HEK293 (cell line): ENCODE results near the gene NUAK1.
A peak's percentile ranks its signal among the peaks of the same experiment; 100 is the strongest.

ENCODE experiments used
- CTCF ChIA-PET: fragments of 350-600 bp; formaldehyde crosslinking; extraction: SDS; loops from one replicate; lab custom pipeline; 2021; ENCODE audit warnings: antibody characterized with exemption; lab: Yijun Ruan, JAX
- POLR2A ChIA-PET: fragments of 300-600 bp; formaldehyde crosslinking; extraction: SDS; loops from one replicate; lab custom pipeline; 2020; ENCODE audit warnings: antibody characterized with exemption, inconsistent platforms; lab: Yijun Ruan, JAX
- H3K27ac ChIP-seq: fragments of 200-500 bp; sonication (Bioruptor generic); 2 replicates; pipeline ENCODE4 v1.5.1; 2014; ENCODE audit warnings: low read depth, low read length, control low read depth, inconsistent platforms; ENCODE audit errors: extremely low read depth
- H3K36me3 ChIP-seq, 2 experiments: fragments of 200-500 bp in 1 of 2; sonication (Bioruptor generic) in 1 of 2; 1 replicate in 1 of 2; 2 replicates in 1 of 2; pipeline ENCODE4 v1.5.1; 2014 to 2017; ENCODE audit warnings: inconsistent platforms in 2 of 2, low read length in 2 of 2; ENCODE audit not compliant: control insufficient read depth in 2 of 2, insufficient read depth in 1 of 2
- H3K4me1 ChIP-seq: fragments of 200-500 bp; sonication (Bioruptor generic); 2 replicates; pipeline ENCODE4 v1.5.1; 2014; ENCODE audit warnings: mild to moderate bottlenecking, low read length, inconsistent platforms; ENCODE audit not compliant: control insufficient read depth, insufficient read depth
- H3K4me3 ChIP-seq: 2 replicates; pipeline ENCODE4 v1.5.1; 2011; ENCODE audit warnings: low read depth, mild to moderate bottlenecking, control low read depth, low read length, moderate library complexity
- H3K9me3 ChIP-seq: fragments of 200-500 bp; sonication (Bioruptor generic); 2 replicates; pipeline ENCODE4 v1.5.1; 2014; ENCODE audit warnings: low read depth, low read length, inconsistent platforms; ENCODE audit not compliant: control insufficient read depth, insufficient read depth
- GLIS2 ChIP-seq: fragments of 450-650 bp; formaldehyde crosslinking; IDR thresholded peaks from 2 replicates; pipeline ENCODE4 v1.5.1; 2016; ENCODE audit warnings: missing biosample characterization, missing genetic modification characterization
- KLF8 ChIP-seq: fragments of 450-650 bp; formaldehyde crosslinking; IDR thresholded peaks from 2 replicates; pipeline ENCODE4 v1.5.1; 2016; ENCODE audit warnings: missing biosample characterization, missing genetic modification characterization
- PRDM1 ChIP-seq: fragments of 450-650 bp; formaldehyde crosslinking; IDR thresholded peaks from 2 replicates; pipeline ENCODE4; 2016; ENCODE audit warnings: missing biosample characterization, missing genetic modification characterization
- PRDM10 ChIP-seq: fragments of 450-650 bp; formaldehyde crosslinking; IDR thresholded peaks from 2 replicates; pipeline ENCODE4 v1.5.1; 2016; ENCODE audit warnings: missing biosample characterization, missing genetic modification characterization
- YY2 ChIP-seq: fragments of 450-650 bp; formaldehyde crosslinking; IDR thresholded peaks from 2 replicates; pipeline ENCODE4 v1.5.1; 2016; ENCODE audit warnings: missing biosample characterization, missing genetic modification characterization
- ZBTB7A ChIP-seq: fragments of 450-650 bp; formaldehyde crosslinking; IDR thresholded peaks from 2 replicates; pipeline ENCODE4 v1.5.1; 2016; ENCODE audit warnings: low read depth, missing biosample characterization, missing genetic modification characterization
- ZBTB8A ChIP-seq: fragments of 450-650 bp; formaldehyde crosslinking; IDR thresholded peaks from 2 replicates; pipeline ENCODE4 v1.5.1; 2016; ENCODE audit warnings: missing biosample characterization, missing genetic modification characterization
- ZEB2 ChIP-seq: fragments of 450-650 bp; formaldehyde crosslinking; IDR thresholded peaks from 2 replicates; pipeline ENCODE4 v1.5.1; 2016; ENCODE audit warnings: missing biosample characterization, missing genetic modification characterization
- ZFHX2 ChIP-seq: fragments of 450-650 bp; formaldehyde crosslinking; conservative IDR thresholded peaks from 2 replicates; pipeline ENCODE4 v1.5.1; 2016; ENCODE audit warnings: missing biosample characterization, missing genetic modification characterization
- ZFP69B ChIP-seq: fragments of 450-650 bp; formaldehyde crosslinking; IDR thresholded peaks from 2 replicates; pipeline ENCODE4 v1.5.1; 2016; ENCODE audit warnings: missing biosample characterization, missing genetic modification characterization
- ZNF112 ChIP-seq: fragments of 450-650 bp; formaldehyde crosslinking; IDR thresholded peaks from 2 replicates; pipeline ENCODE4 v1.5.0; 2017; ENCODE audit warnings: missing biosample characterization, missing genetic modification characterization
- ZNF19 ChIP-seq: fragments of 450-650 bp; formaldehyde crosslinking; IDR thresholded peaks from 2 replicates; pipeline ENCODE4; 2016; ENCODE audit warnings: missing biosample characterization, missing genetic modification characterization, low read depth
- ZNF202 ChIP-seq: fragments of 450-650 bp; formaldehyde crosslinking; IDR thresholded peaks from 2 replicates; pipeline ENCODE4 v1.5.1; 2016; ENCODE audit warnings: missing biosample characterization, missing genetic modification characterization, borderline replicate concordance
- ZNF335 ChIP-seq: fragments of 450-650 bp; formaldehyde crosslinking; conservative IDR thresholded peaks from 2 replicates; pipeline ENCODE4 v1.5.1; 2016; ENCODE audit warnings: missing biosample characterization, missing genetic modification characterization
- ZNF354C ChIP-seq: fragments of 450-650 bp; formaldehyde crosslinking; IDR thresholded peaks from 2 replicates; pipeline ENCODE4 v1.5.1; 2016; ENCODE audit warnings: missing biosample characterization, missing genetic modification characterization, low read depth, borderline replicate concordance
- ZNF473 ChIP-seq: fragments of 450-650 bp; formaldehyde crosslinking; IDR thresholded peaks from 2 replicates; pipeline ENCODE4 v1.5.1; 2017; ENCODE audit warnings: missing biosample characterization, missing genetic modification characterization
- ZNF621 ChIP-seq: fragments of 450-650 bp; formaldehyde crosslinking; IDR thresholded peaks from 2 replicates; pipeline ENCODE4 v1.5.1; 2017; ENCODE audit warnings: missing biosample characterization, missing genetic modification characterization
- ZNF677 ChIP-seq: fragments of 450-650 bp; IDR thresholded peaks from 2 replicates; pipeline ENCODE4 v1.5.0; 2018; ENCODE audit warnings: missing biosample characterization, mild to moderate bottlenecking, missing genetic modification characterization, moderate library complexity
- ZNF704 ChIP-seq: fragments of 450-650 bp; formaldehyde crosslinking; IDR thresholded peaks from 2 replicates; pipeline ENCODE4 v1.5.1; 2016; ENCODE audit warnings: missing biosample characterization, missing genetic modification characterization
- ZNF776 ChIP-seq: fragments of 450-650 bp; formaldehyde crosslinking; IDR thresholded peaks from 2 replicates; pipeline ENCODE4 v1.5.0; 2017; ENCODE audit warnings: missing biosample characterization, missing genetic modification characterization, borderline replicate concordance
- ZNF791 ChIP-seq: fragments of 450-650 bp; formaldehyde crosslinking; IDR thresholded peaks from 2 replicates; pipeline ENCODE4 v1.5.1; 2016; ENCODE audit warnings: missing biosample characterization, missing genetic modification characterization
- ZSCAN16 ChIP-seq: fragments of 450-650 bp; formaldehyde crosslinking; IDR thresholded peaks from 2 replicates; pipeline ENCODE4 v1.5.1; 2016; ENCODE audit warnings: missing biosample characterization, missing genetic modification characterization
- ZSCAN23 ChIP-seq: fragments of 450-650 bp; formaldehyde crosslinking; IDR thresholded peaks from 2 replicates; pipeline ENCODE4 v1.5.1; 2016; ENCODE audit warnings: missing biosample characterization, missing genetic modification characterization
- ZSCAN30 ChIP-seq: fragments of 450-650 bp; IDR thresholded peaks from 2 replicates; pipeline ENCODE4 v1.5.1; 2018; ENCODE audit warnings: missing biosample characterization, mild to moderate bottlenecking, missing genetic modification characterization, moderate library complexity
- ZXDB ChIP-seq: fragments of 450-650 bp; formaldehyde crosslinking; IDR thresholded peaks from 2 replicates; pipeline ENCODE4 v1.5.1; 2016; ENCODE audit warnings: missing biosample characterization, missing genetic modification characterization
- TF ChIP-seq, protein P1 (sequence below): fragments of 450-650 bp; formaldehyde crosslinking; IDR thresholded peaks from 2 replicates; pipeline ENCODE4 v1.5.1; 2016; ENCODE audit warnings: missing biosample characterization, missing genetic modification characterization
- TF ChIP-seq, protein P2 (sequence below): fragments of 450-650 bp; formaldehyde crosslinking; IDR thresholded peaks from 2 replicates; pipeline ENCODE4 v1.5.1; 2016; ENCODE audit warnings: missing biosample characterization, missing genetic modification characterization
- TF ChIP-seq, protein P3 (sequence below): fragments of 450-650 bp; formaldehyde crosslinking; IDR thresholded peaks from 2 replicates; pipeline ENCODE4 v1.5.1; 2017; ENCODE audit warnings: missing biosample characterization, missing genetic modification characterization

NUAK1 gene

DNA sequence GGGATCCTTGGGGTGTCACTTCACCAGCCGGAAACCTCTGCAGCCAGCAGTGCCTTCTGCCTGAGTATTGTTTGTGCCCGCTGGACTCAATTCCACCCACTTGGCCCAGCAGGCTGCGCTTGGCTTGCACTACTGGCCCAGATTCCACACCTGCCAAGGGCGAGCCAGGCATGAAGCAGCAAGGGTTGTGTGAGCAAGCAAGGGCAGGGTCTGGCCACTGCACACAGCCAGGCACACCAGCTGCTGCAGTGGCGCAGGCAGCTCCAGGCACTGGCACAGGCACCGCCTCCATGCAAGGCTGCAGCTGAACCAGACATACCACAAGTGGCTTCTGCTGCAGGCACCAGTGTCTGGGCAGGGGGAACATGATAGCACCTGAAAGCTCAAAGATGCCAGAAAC lies 99.5 kb downstream of the NUAK1 start:
- no peak for TF ChIP-seq ZSCAN23 (tag by site-specific recombination)
- TF ChIP-seq ZFP69B (tag by site-specific recombination), result no peak
- TF ChIP-seq ZNF202 (tag by site-specific recombination), result no peak
- no peak for TF ChIP-seq ZNF354C (tag by site-specific recombination)
- TF ChIP-seq ZXDB (tag by site-specific recombination), result no peak
- no peak for TF ChIP-seq GLIS2 (tag by site-specific recombination)
- no peak for TF ChIP-seq ZBTB7A (tag by site-specific recombination)
- TF ChIP-seq ZEB2 (tag by site-specific recombination), result no peak
- TF ChIP-seq ZNF19, result no peak
- no peak for TF ChIP-seq ZNF112 (tag by site-specific recombination)
- TF ChIP-seq ZNF677 (tag by site-specific recombination), result no peak
- no peak for TF ChIP-seq ZNF621 (tag by site-specific recombination)
- no peak for TF ChIP-seq ZNF791 (tag by site-specific recombination)
- no peak for TF ChIP-seq ZNF335 (tag by site-specific recombination)
- TF ChIP-seq, protein P1, sequence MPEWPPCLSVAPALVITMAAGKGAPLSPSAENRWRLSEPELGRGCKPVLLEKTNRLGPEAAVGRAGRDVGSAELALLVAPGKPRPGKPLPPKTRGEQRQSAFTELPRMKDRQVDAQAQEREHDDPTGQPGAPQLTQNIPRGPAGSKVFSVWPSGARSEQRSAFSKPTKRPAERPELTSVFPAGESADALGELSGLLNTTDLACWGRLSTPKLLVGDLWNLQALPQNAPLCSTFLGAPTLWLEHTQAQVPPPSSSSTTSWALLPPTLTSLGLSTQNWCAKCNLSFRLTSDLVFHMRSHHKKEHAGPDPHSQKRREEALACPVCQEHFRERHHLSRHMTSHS (tag by site-specific recombination), result no peak
- no peak for TF ChIP-seq KLF8 (tag by site-specific recombination)
- no peak for TF ChIP-seq ZNF473
- Histone ChIP-seq H3K27ac (no peak overlapping the region), H3K4me3 (no peak overlapping the region), H3K9me3 (no peaks in the 10 kb centered on the region), H3K4me1 (no peaks in the 10 kb centered on the region), H3K36me3 (no peaks in the 10 kb centered on the region)
- ChIA-PET POLR2A (no interaction called here), CTCF (interaction anchor here (0.6 kb wide), 1 partner anchor 333 kb away, joined by 4 read pairs; no protein-coding TSS in a partner anchor)

- H3K9me3 ChIP-seq, result no peaks in the 10 kb centered on the region
- no peak overlapping the region for H3K4me3 ChIP-seq
- no peaks in the 10 kb centered on the region for H3K36me3 ChIP-seq
- POLR2A ChIA-PET, result no interaction called here
- no peak overlapping the region for H3K27ac ChIP-seq
- CTCF ChIA-PET, result no interaction called here
- no peaks in the 10 kb centered on the region for H3K4me1 ChIP-seq
- TF ChIP-seq ZFHX2 (tag by site-specific recombination) (no peak), ZBTB8A (tag by site-specific recombination) (no peak), YY2 (no peak), ZNF776 (tag by site-specific recombination) (no peak), ZSCAN30 (tag by site-specific recombination) (no peak), ZSCAN16 (no peak), PRDM10 (no peak), ZNF704 (tag by site-specific recombination) (0 out of 2 replicates have a peak, but pooled peaks have one; percentile 41), PRDM1 (tag by site-specific recombination) (peak; percentile 80; the same call in 1 of the 2 replicates), ZFP69B (tag by site-specific recombination) (no peak)
- TF ChIP-seq, protein P2, sequence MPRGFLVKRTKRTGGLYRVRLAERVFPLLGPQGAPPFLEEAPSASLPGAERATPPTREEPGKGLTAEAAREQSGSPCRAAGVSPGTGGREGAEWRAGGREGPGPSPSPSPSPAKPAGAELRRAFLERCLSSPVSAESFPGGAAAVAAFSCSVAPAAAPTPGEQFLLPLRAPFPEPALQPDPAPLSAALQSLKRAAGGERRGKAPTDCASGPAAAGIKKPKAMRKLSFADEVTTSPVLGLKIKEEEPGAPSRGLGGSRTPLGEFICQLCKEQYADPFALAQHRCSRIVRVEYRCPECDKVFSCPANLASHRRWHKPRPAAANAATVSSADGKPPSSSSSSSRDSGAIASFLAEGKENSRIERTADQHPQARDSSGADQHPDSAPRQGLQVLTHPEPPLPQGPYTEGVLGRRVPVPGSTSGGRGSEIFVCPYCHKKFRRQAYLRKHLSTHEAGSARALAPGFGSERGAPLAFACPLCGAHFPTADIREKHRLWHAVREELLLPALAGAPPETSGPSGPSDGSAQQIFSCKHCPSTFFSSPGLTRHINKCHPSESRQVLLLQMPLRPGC (tag by site-specific recombination), result no peak
- TF ChIP-seq, protein P3, sequence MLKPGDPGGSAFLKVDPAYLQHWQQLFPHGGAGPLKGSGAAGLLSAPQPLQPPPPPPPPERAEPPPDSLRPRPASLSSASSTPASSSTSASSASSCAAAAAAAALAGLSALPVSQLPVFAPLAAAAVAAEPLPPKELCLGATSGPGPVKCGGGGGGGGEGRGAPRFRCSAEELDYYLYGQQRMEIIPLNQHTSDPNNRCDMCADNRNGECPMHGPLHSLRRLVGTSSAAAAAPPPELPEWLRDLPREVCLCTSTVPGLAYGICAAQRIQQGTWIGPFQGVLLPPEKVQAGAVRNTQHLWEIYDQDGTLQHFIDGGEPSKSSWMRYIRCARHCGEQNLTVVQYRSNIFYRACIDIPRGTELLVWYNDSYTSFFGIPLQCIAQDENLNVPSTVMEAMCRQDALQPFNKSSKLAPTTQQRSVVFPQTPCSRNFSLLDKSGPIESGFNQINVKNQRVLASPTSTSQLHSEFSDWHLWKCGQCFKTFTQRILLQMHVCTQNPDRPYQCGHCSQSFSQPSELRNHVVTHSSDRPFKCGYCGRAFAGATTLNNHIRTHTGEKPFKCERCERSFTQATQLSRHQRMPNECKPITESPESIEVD (tag by site-specific recombination), result no peak
Observed at GRCh38 chr12:106037524-106038298, 101.0 kb downstream of the NUAK1 start.
